Measurements from ENCODE around the gene SPRED2.

DNA sequence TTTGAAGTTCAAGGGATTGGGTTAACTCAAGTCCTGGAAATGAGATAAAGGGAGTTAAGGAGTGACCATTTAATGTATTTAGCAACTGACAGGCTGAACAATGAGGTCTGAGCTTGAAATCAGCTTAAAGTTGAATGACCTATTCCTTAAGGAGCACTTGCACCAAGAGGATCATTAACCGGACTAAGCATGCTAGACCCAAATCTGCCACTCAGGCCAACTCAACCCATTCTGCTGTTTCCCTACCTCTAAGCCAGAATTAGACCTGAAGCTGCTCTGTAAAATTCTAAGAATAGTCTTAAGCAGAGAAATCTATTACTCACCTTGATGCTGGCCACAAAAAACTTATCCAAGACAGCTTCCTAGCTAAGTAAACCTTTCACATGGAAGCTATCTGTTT lies 59.8 kb downstream of the SPRED2 start:
- TF ChIP-seq, protein P1, sequence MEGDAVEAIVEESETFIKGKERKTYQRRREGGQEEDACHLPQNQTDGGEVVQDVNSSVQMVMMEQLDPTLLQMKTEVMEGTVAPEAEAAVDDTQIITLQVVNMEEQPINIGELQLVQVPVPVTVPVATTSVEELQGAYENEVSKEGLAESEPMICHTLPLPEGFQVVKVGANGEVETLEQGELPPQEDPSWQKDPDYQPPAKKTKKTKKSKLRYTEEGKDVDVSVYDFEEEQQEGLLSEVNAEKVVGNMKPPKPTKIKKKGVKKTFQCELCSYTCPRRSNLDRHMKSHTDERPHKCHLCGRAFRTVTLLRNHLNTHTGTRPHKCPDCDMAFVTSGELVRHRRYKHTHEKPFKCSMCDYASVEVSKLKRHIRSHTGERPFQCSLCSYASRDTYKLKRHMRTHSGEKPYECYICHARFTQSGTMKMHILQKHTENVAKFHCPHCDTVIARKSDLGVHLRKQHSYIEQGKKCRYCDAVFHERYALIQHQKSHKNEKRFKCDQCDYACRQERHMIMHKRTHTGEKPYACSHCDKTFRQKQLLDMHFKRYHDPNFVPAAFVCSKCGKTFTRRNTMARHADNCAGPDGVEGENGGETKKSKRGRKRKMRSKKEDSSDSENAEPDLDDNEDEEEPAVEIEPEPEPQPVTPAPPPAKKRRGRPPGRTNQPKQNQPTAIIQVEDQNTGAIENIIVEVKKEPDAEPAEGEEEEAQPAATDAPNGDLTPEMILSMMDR (conservative IDR thresholded peaks at IDR 0.05 in 1 of 2, IDR thresholded peaks at IDR 0.05 in 1 of 2; ENCODE audit: extremely low read depth in 1 of 2, insufficient read depth in 1 of 2, low read depth in 1 of 2, low read length in 2 of 2), result no peak
- no peak for TF ChIP-seq EZH2 (IDR thresholded peaks at IDR 0.05; ENCODE audit: borderline replicate concordance, low read length)
